Astrocyte (in vitro differentiated cells and primary cell): Measurements from ENCODE around the gene CENPX. TPM values are rescaled to one million over a fixed set of nuclear protein-coding genes. Genes with fewer than 3 reads are reported as not detected.

ENCODE experiments used
- DNase-seq: peaks from one replicate; pipeline ENCODE4 v3.0.0-alpha.2; 2010; ENCODE audit warnings: low read depth
- FAIRE-seq: peaks from 2 replicates; lab custom pipeline; 2011; peaks lifted over from hg19 to GRCh38; lab: Jason Lieb, UNC
- H2AFZ ChIP-seq: 2 replicates; pipeline ENCODE4 v1.6.0; 2012; ENCODE audit warnings: low read depth, low read length, inconsistent platforms
- H3K27ac ChIP-seq: 2 replicates; pipeline ENCODE4 v1.5.1; 2011; ENCODE audit warnings: low read depth, low read length, inconsistent platforms
- H3K27me3 ChIP-seq: 2 replicates; pipeline ENCODE4 v1.6.0; 2011; ENCODE audit warnings: low read length, inconsistent platforms; ENCODE audit not compliant: insufficient read depth
- H3K36me3 ChIP-seq: 2 replicates; pipeline ENCODE4 v1.5.1; 2011; ENCODE audit warnings: low read length, inconsistent platforms; ENCODE audit not compliant: insufficient read depth
- H3K4me1 ChIP-seq: 2 replicates; pipeline ENCODE4 v1.5.1; 2011; ENCODE audit warnings: low read length, inconsistent platforms; ENCODE audit not compliant: insufficient read depth
- H3K4me2 ChIP-seq: 2 replicates; pipeline ENCODE4 v1.6.0; 2012; ENCODE audit warnings: low read length, inconsistent platforms
- H3K4me3 ChIP-seq: 2 replicates; pipeline ENCODE4 v1.5.1; 2011; ENCODE audit warnings: low read depth, mild to moderate bottlenecking, low read length, inconsistent platforms; ENCODE audit not compliant: insufficient read depth
- H3K79me2 ChIP-seq: 2 replicates; pipeline ENCODE4 v1.6.0; 2012; ENCODE audit warnings: mild to moderate bottlenecking, low read length, inconsistent platforms; ENCODE audit not compliant: insufficient read depth
- H3K9ac ChIP-seq: 2 replicates; pipeline ENCODE4 v1.6.0; 2012; ENCODE audit warnings: mild to moderate bottlenecking, low read length, inconsistent platforms
- H3K9me3 ChIP-seq: 2 replicates; pipeline ENCODE4 v1.5.1; 2012; ENCODE audit warnings: low read depth, mild to moderate bottlenecking, low read length, inconsistent platforms; ENCODE audit not compliant: insufficient read depth
- H4K20me1 ChIP-seq: 2 replicates; pipeline ENCODE4 v1.6.0; 2012; ENCODE audit warnings: low read length, inconsistent platforms; ENCODE audit not compliant: insufficient read depth
- H3K27ac Mint-ChIP-seq: one replicate; pipeline ENCODE4 v1.8.0; 2021; ENCODE audit warnings: mild to moderate bottlenecking, mixed read lengths; ENCODE audit not compliant: unreplicated experiment
- H3K27me3 Mint-ChIP-seq: one replicate; pipeline ENCODE4 v1.8.0; 2021; ENCODE audit warnings: low read depth, mixed read lengths; ENCODE audit not compliant: unreplicated experiment
- H3K36me3 Mint-ChIP-seq: one replicate; pipeline ENCODE4 v1.8.0; 2021; ENCODE audit warnings: low read depth, mixed read lengths; ENCODE audit not compliant: unreplicated experiment
- H3K4me1 Mint-ChIP-seq: one replicate; pipeline ENCODE4 v1.8.0; 2021; ENCODE audit warnings: low read depth, mixed read lengths; ENCODE audit not compliant: unreplicated experiment
- H3K4me3 Mint-ChIP-seq: one replicate; pipeline ENCODE4 v1.8.0; 2021; ENCODE audit warnings: mild to moderate bottlenecking, moderate library complexity, mixed read lengths; ENCODE audit not compliant: unreplicated experiment
- H3K9me3 Mint-ChIP-seq: one replicate; pipeline ENCODE4 v1.8.0; 2021; ENCODE audit warnings: mild to moderate bottlenecking, mixed read lengths; ENCODE audit not compliant: unreplicated experiment
- CTCF ChIP-seq: IDR thresholded peaks from 2 replicates; pipeline ENCODE4 v1.5.1; 2011; ENCODE audit warnings: low read depth, mild to moderate bottlenecking, inconsistent platforms, low read length, moderate library complexity; ENCODE audit not compliant: insufficient read depth
- EZH2 ChIP-seq: IDR thresholded peaks from 2 replicates; pipeline ENCODE4 v1.6.1; 2012; ENCODE audit warnings: mild to moderate bottlenecking, low read length, inconsistent platforms; ENCODE audit not compliant: insufficient read depth
- total RNA-seq: library from RNA; stranded (reverse); gene quantifications from 2 replicates; pipeline ENCODE4 v1.2.1, GENCODE V29; 2021

Gene CENPX
- total RNA-seq, 1 donor from 2014 or later: 26.7 TPM

GRCh38 chr17:82062984-82063368 is 40.3 kb upstream of the CENPX start:
- DNase-seq (no peak), FAIRE-seq (no peak)
- Mint-ChIP-seq H3K9me3 (no peaks in the 10 kb centered on the region), H3K36me3 (peaks cover 3% of the 10 kb centered on the region), H3K27me3 (no peaks in the 10 kb centered on the region), H3K4me1 (no peaks in the 10 kb centered on the region), H3K27ac (no peak overlapping the region), H3K4me3 (no peak overlapping the region)
- H3K79me2 ChIP-seq: peaks cover 30% of the 10 kb centered on the region
- H2AFZ ChIP-seq: no peak overlapping the region
- no peak overlapping the region for H3K4me3 ChIP-seq
- peaks cover 2% of the 10 kb centered on the region for H3K36me3 ChIP-seq
- peaks cover 38% of the 10 kb centered on the region for H4K20me1 ChIP-seq
- H3K27me3 ChIP-seq: no peaks in the 10 kb centered on the region
- TF ChIP-seq CTCF (no peak), EZH2 (no peak)
- H3K27ac ChIP-seq: no peak overlapping the region
- H3K9me3 ChIP-seq: no peaks in the 10 kb centered on the region
- H3K4me2 ChIP-seq: no peak overlapping the region
- H3K4me1 ChIP-seq: peaks cover 12% of the 10 kb centered on the region
- H3K9ac ChIP-seq: no peak overlapping the region

- Histone ChIP-seq H3K4me1 (peaks cover 12% of the 10 kb centered on the region), H3K27ac (no peak overlapping the region), H3K27me3 (no peaks in the 10 kb centered on the region), H3K9me3 (no peaks in the 10 kb centered on the region), H3K4me2 (no peak overlapping the region), H3K36me3 (peaks cover 5% of the 10 kb centered on the region), H3K79me2 (peaks cover 30% of the 10 kb centered on the region), H3K4me3 (no peak overlapping the region), H3K9ac (no peak overlapping the region), H4K20me1 (peaks cover 44% of the 10 kb centered on the region), H2AFZ (no peak overlapping the region)
- FAIRE-seq: no peak
- Mint-ChIP-seq H3K9me3 (no peaks in the 10 kb centered on the region), H3K27ac (no peak overlapping the region), H3K27me3 (no peaks in the 10 kb centered on the region), H3K36me3 (peaks cover 3% of the 10 kb centered on the region), H3K4me3 (no peak overlapping the region), H3K4me1 (no peaks in the 10 kb centered on the region)
- DNase-seq: no peak
- TF ChIP-seq CTCF (no peak), EZH2 (no peak)
Measured at GRCh38 chr17:82062076-82062983, 39.7 kb upstream of the CENPX start.
